MM.1S (cell line): ENCODE results near the gene ARL17B.
"Not testable (repeated sequence)": the region's sequence is repeated elsewhere in the genome, so short reads cannot be mapped to it uniquely, and the experiment has no call there.

Experiments
- DNase-seq: peaks from one replicate; pipeline ENCODE4 v3.0.0-alpha.2; 2015
- H2AFZ ChIP-seq: fragments of 300-600 bp; sonication (generic); 2 replicates; pipeline ENCODE4 v1.6.0; 2016; ENCODE audit warnings: antibody characterized with exemption, low read length
- H3F3A ChIP-seq: fragments of 300-600 bp; sonication (generic); 2 replicates; pipeline ENCODE4 v1.6.1; 2016; ENCODE audit warnings: mild to moderate bottlenecking, antibody characterized with exemption, low read length, moderate library complexity, mixed read lengths; ENCODE audit not compliant: insufficient read depth
- H3K27ac ChIP-seq: fragments of 300-600 bp; sonication (generic); 2 replicates; pipeline ENCODE4 v1.5.1; 2016; ENCODE audit warnings: mild to moderate bottlenecking, low read length
- H3K27me3 ChIP-seq: fragments of 300-600 bp; sonication (generic); replicated peaks from 2 replicates; pipeline ENCODE4 v1.6.0; 2016; ENCODE audit warnings: low read length; ENCODE audit not compliant: insufficient read depth
- H3K36me3 ChIP-seq: fragments of 300-600 bp; sonication (generic); replicated peaks from 2 replicates; pipeline ENCODE4 v1.6.1; 2016; ENCODE audit warnings: mild to moderate bottlenecking, low read length, mixed read lengths; ENCODE audit not compliant: insufficient read depth
- H3K4me1 ChIP-seq: fragments of 300-600 bp; sonication (generic); 2 replicates; pipeline ENCODE4 v1.6.1; 2016; ENCODE audit warnings: low read length, mixed read lengths
- H3K4me2 ChIP-seq: fragments of 300-600 bp; sonication (generic); 2 replicates; pipeline ENCODE4 v1.6.0; 2016; ENCODE audit warnings: low read depth, low read length
- H3K4me3 ChIP-seq: fragments of 300-600 bp; sonication (generic); 2 replicates; pipeline ENCODE4 v1.5.1; 2016; ENCODE audit warnings: low read length, mixed read lengths
- H3K79me2 ChIP-seq: fragments of 300-600 bp; sonication (generic); 2 replicates; pipeline ENCODE4 v1.6.1; 2016; ENCODE audit warnings: mixed run types, low read length, mixed read lengths
- H3K9ac ChIP-seq: fragments of 300-600 bp; sonication (generic); 2 replicates; pipeline ENCODE4 v1.6.1; 2016; ENCODE audit warnings: low read length, mixed read lengths
- H3K9me2 ChIP-seq: fragments of 300-600 bp; sonication (generic); replicated peaks from 2 replicates; pipeline ENCODE4 v1.6.1; 2016; ENCODE audit warnings: mild to moderate bottlenecking, low read length, mixed read lengths; ENCODE audit not compliant: insufficient read depth
- H3K9me3 ChIP-seq: fragments of 300-600 bp; sonication (generic); replicated peaks from 2 replicates; pipeline ENCODE4 v1.6.1; 2016; ENCODE audit warnings: mild to moderate bottlenecking, low read length, mixed read lengths; ENCODE audit not compliant: insufficient read depth
- H4K20me1 ChIP-seq: fragments of 300-600 bp; sonication (generic); 2 replicates; pipeline ENCODE4 v1.6.1; 2016; ENCODE audit warnings: mild to moderate bottlenecking, low read length, moderate library complexity, mixed read lengths; ENCODE audit not compliant: insufficient read depth
- EZH2 ChIP-seq: fragments of 300-600 bp; sonication (generic); optimal IDR thresholded peaks from 2 replicates; pipeline ENCODE3; 2017; ENCODE audit warnings: low read depth, mild to moderate bottlenecking, antibody characterized with exemption, low read length, mixed read lengths
- EZH2phosphoT487 ChIP-seq: fragments of 300-600 bp; sonication (generic); IDR thresholded peaks from 2 replicates; pipeline ENCODE4 v1.6.1; 2018; ENCODE audit warnings: antibody characterized with exemption, low read length
- TF ChIP-seq, protein P1 (sequence below): fragments of 300-600 bp; sonication (generic); IDR thresholded peaks from 2 replicates; pipeline ENCODE4 v1.5.1; 2016; ENCODE audit warnings: antibody characterized with exemption, low read length, mixed read lengths

ARL17B gene

DNA sequence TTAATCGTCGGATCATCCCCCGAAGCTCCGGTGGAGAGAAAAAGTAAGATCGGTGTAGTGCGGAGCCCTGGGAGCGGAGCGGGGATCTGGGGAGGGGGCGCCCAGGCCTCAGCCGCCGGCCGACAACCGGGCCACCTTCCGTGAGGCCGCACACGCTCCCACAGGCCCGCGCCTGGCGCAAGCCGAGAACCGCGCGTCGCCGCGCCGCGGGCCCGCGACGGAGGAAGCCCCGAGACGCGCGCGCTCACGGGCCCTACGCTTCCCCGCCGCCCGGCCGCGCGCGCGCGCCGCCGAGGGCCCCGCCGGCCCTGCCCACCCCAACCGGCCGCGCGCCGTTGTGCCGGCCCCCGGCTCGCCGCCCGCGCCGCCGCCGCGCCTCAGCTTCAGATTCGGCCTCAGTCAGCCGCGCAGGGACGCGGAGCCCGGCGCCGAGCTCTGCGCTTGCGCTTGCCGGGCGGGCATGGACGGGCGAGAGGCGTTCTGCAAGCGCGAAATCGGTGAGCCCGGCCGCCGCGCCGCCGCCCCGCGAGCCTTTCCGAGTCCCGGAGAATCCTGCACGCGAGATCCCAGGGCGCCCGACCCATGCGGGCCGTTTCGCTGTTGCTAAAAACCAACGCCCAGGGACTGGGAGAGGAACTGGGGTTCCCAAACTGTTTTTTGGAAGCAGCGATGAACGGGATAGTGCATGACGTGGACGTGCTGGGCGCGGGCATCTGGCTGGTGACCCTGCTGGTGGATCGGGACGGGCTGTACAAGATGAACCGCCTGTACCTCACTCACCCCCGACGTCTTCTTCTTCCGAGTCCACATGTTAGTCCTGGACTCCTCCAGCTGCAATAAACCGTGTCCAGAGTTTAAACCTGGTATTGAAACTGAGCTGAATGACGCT lies 94.7 kb downstream of the ARL17B start:
- peak overlapping the region; percentile 90 for H3K4me3 ChIP-seq
- H2AFZ ChIP-seq, result peak overlapping the region; percentile 97
- no peaks in the 10 kb centered on the region for H4K20me1 ChIP-seq
- H3K27me3 ChIP-seq, result no peaks in the 10 kb centered on the region
- TF ChIP-seq, protein P1, sequence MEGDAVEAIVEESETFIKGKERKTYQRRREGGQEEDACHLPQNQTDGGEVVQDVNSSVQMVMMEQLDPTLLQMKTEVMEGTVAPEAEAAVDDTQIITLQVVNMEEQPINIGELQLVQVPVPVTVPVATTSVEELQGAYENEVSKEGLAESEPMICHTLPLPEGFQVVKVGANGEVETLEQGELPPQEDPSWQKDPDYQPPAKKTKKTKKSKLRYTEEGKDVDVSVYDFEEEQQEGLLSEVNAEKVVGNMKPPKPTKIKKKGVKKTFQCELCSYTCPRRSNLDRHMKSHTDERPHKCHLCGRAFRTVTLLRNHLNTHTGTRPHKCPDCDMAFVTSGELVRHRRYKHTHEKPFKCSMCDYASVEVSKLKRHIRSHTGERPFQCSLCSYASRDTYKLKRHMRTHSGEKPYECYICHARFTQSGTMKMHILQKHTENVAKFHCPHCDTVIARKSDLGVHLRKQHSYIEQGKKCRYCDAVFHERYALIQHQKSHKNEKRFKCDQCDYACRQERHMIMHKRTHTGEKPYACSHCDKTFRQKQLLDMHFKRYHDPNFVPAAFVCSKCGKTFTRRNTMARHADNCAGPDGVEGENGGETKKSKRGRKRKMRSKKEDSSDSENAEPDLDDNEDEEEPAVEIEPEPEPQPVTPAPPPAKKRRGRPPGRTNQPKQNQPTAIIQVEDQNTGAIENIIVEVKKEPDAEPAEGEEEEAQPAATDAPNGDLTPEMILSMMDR, result no peak
- TF ChIP-seq EZH2, result no peak
- TF ChIP-seq EZH2phosphoT487, result no peak
- no peaks in the 10 kb centered on the region for H3K9me2 ChIP-seq
- H3K36me3 ChIP-seq, result no peaks in the 10 kb centered on the region
- H3K9me3 ChIP-seq, result no peaks in the 10 kb centered on the region
- peaks cover 10% of the 10 kb centered on the region; the same call in 1 of the 2 replicates for H3K4me1 ChIP-seq
- peak; percentile 89 for DNase-seq
- peak overlapping the region; percentile 66 for H3K27ac ChIP-seq
- peaks cover 10% of the 10 kb centered on the region for H3F3A ChIP-seq
- peak overlapping the region; percentile 87 for H3K4me2 ChIP-seq
- H3K9ac ChIP-seq, result peak overlapping the region; percentile 73
- no peaks in the 10 kb centered on the region for H3K79me2 ChIP-seq

DNA sequence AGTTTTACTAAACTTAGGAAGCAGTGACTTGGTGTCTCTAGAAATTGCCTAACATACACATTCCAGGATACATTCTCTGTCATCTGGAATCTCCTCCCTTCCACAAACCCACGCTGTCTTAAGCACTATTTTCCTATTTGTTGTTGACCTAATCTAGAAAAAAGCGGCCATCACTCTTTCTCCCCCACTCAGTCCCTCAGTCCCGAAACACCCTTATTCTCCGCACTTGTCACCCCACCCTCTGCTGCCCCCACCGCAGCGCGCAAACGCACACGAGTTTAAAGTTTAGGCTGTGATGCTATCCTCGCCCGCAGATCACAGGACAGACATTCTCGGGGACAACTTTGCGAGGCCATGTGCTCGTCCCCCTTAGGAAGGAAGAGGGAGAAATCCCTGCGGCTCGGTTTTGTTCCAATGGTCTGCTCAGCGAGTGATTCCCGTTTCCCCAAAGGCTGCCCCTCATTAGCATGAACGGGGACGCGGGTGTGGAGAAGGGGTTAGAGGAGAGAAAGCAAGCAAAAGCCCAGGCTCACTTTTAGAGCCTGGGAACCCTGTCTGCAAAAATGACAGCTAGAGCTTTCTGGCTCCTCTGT lies 95.4 kb downstream of the ARL17B start:
- peak overlapping the region; percentile 73 for H3K9ac ChIP-seq
- H3K9me3 ChIP-seq, H3K9me2 ChIP-seq, H3K27me3 ChIP-seq, DNase-seq, H3K36me3 ChIP-seq, H3K79me2 ChIP-seq, H4K20me1 ChIP-seq: not testable (repeated sequence)
- H3K4me1 ChIP-seq, result peaks cover 10% of the 10 kb centered on the region; the same call in 1 of the 2 replicates
- H3K27ac ChIP-seq, result peak overlapping the region; percentile 31; the same call in 1 of the 2 replicates
- H3K4me3 ChIP-seq, result peak overlapping the region; percentile 59
- H3F3A ChIP-seq, result peaks cover 10% of the 10 kb centered on the region
- H3K4me2 ChIP-seq, result peak overlapping the region; percentile 64
- H2AFZ ChIP-seq, result peak overlapping the region; percentile 97

DNA sequence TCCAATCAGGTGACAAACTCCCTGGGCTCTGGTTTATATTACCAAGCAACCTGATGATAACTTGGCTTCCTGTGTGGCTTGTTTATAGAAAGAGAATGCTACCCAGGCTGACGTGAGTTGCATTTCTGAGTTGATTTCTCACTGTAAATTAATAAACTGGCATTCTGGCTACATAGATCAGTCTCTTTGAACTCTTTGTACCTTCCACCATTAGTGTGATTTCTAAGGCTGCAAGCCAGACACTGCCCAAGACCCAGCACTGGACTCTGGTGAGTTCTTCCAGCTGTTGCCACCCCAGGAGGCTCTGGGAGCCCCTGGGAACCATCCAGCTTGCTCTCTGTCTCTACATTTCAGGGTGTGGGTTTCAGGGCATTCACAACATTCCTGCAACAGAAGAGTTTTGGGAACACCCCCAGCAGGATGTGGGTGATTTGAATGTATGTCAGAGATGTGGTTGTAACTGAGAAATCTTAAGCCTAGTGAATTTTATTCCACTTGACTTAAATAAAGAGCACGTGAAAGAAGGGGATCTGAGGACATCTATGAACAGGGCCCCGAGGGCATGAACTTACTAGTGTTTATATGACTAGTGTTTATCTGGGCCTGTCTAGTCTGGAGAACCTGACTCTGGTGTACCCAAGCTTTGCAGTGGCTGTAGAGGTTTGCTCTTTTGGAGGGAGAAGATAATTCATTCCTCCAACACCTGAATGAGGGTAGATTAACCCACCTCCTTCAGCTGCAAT lies 96.9 kb downstream of the ARL17B start:
- Histone ChIP-seq H3K4me2 (no peak overlapping the region), H3K4me1 (peaks cover 10% of the 10 kb centered on the region; the same call in 1 of the 2 replicates), H4K20me1 (no peaks in the 10 kb centered on the region), H3K79me2 (no peaks in the 10 kb centered on the region), H3F3A (peaks cover 10% of the 10 kb centered on the region), H3K9me3 (no peaks in the 10 kb centered on the region), H3K27ac (no peak overlapping the region), H3K36me3 (no peaks in the 10 kb centered on the region), H3K9me2 (no peaks in the 10 kb centered on the region), H2AFZ (no peak overlapping the region), H3K9ac (no peak overlapping the region), H3K27me3 (no peaks in the 10 kb centered on the region), H3K4me3 (no peak overlapping the region)
- DNase-seq, result no peak
- TF ChIP-seq EZH2phosphoT487, result no peak
- TF ChIP-seq EZH2, result no peak
- TF ChIP-seq, protein P1, result no peak
